HG02973 (cell line): Measurements from ENCODE around the gene LGALS9.
"Not testable (repeated sequence)": the region's sequence is repeated elsewhere in the genome, so short reads cannot be mapped to it uniquely, and the experiment has no call there.

Experiments
- ATAC-seq: cut with Tn5 transposase; IDR thresholded peaks from one replicate; pipeline ENCODE4 v1.9.1; 2021; ENCODE audit warnings: moderate library complexity; ENCODE audit not compliant: unreplicated experiment

Gene LGALS9

GRCh38 chr17:27627514-27627913 lies 3.5 kb upstream of the LGALS9 start:
- no peak for ATAC-seq

DNA sequence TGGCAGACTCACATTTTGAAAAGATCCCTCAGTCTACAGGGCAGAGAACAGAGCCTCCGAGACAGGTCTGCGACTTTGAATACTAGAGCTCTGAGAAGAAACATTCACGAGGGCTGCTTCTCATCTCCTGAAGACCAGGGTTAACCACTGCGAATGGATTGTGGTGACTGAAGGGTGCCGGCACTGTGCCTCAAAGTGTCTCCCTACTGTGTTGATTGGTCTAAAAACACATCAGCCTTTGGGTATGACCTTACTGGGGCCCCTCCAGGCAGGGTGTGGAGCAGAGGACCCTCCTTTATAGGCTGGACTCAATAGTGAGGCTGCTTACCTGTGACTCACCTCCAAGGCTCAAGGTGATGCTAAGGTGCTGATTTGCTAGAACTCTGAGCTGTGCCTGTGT lies 2.6 kb upstream of the LGALS9 start:
- ATAC-seq, result no peak

- not testable (repeated sequence) for ATAC-seq
These were observed 1.7 kb upstream of the LGALS9 start for GRCh38 chr17:27629260-27629659.

GRCh38 chr17:27631411-27631760 lies 398 bp downstream of the LGALS9 start:
- ATAC-seq, result peak; percentile 33

DNA sequence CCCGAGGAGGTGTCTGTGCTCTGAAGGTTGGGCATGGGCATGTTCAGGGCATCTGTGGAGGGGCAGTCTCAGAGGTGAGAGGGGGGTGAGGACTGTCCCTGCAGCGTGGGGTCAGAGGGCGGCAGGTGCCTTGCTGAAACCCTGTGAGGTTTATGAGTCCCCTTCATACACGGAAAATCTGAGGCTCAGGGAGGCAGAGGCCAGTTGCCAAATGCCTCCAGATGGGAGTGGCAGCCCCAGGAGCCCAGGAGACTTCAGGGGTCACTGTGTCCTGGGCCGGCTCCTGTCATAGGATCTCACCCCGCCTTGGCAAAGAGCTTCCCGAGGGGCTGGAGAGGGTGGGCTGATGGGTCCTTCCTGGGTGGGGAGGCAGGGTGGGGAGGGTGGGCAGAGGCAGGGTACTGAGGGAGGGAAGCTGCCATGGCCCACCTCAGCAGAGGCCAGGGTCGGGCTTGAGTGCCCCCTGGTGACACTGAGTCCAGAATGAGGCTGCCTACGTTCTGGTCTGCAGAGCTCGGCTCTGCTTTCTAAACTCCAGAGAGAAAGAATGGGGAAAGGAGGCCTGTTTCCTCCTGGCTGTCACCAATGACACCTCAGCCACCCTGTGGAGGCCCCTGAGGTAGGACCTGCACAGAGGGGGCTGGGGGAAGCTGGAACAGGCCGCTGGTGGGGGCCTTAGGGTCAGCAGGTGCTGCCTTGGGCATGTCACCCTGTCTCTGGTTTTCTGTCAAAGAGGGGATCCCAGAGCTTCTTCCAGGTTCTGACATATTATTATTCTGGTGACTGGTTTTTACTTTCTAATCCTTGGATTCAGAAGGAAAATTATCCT lies 1.1 kb downstream of the LGALS9 start:
- no peak for ATAC-seq

- not testable (repeated sequence) for ATAC-seq
These were observed 1.8 kb downstream of the LGALS9 start for GRCh38 chr17:27632766-27633165.

DNA sequence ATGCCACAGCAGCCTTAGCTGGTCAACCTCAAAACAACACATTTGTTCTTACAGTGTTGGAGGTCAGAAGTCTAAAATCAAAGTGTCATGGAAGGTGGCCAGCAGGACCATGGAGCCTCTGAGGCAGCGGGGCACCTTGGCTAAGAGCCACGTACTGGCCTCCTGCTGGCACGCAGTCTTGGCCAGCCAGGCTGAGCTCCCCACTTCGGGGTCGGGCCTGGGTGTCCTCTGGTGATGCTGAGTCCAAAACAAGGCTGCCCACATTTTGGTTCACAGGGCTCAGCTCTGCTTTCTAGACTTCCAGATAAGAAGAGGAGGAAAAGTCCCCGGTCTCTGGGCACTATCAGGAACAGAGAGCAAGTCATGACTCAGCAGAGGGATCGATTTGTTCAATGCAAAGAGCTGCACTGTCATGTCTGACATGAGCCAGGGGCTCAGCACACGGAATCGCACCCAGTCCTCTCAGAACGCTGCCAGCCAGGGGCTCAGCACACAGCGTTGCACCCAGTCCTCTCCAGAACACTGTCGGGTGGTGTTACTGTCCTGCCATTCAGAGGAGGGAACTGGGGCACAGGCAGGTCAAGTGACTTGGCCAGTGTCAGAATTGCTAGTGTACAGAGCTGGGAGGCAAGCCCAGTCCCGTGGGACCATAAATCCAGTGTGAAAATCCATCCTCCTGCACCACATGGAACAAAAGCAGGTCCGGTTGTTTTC lies 2.5 kb downstream of the LGALS9 start:
- ATAC-seq, result no peak

DNA sequence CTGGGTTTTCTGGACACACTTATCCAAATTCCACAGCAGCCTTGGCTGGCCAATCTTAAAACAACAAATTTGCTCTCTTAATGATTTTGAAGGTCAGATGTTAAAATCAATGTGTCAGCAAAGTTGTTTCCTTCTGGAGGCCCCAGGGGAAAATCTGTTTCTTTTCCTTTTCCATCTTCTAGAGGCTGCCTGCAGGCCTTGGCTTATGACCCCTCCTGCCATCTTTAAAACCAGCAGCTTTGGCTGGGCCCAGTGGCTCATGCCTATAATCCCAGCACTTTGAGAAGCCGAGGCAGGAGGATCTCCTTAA lies 3.0 kb downstream of the LGALS9 start:
- ATAC-seq, result no peak

DNA sequence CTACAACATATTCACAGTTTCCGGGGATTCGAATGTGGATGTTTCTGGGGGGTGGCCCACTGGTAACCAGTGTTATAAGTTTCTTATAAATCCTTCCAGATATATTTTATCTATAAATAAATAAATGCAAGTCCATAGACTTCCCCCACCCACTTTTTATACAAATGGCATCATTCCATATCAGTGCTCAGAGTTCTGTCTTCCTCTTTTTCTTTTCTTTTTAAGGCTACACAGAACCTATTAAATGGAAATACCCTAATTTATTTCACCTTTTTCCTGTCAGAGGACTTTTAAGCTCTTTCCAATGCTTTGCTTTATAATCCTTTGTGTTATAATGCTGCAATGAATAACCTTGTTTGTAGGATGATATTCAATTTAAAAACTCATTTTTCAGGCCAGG lies 3.8 kb downstream of the LGALS9 start:
- no peak for ATAC-seq

DNA sequence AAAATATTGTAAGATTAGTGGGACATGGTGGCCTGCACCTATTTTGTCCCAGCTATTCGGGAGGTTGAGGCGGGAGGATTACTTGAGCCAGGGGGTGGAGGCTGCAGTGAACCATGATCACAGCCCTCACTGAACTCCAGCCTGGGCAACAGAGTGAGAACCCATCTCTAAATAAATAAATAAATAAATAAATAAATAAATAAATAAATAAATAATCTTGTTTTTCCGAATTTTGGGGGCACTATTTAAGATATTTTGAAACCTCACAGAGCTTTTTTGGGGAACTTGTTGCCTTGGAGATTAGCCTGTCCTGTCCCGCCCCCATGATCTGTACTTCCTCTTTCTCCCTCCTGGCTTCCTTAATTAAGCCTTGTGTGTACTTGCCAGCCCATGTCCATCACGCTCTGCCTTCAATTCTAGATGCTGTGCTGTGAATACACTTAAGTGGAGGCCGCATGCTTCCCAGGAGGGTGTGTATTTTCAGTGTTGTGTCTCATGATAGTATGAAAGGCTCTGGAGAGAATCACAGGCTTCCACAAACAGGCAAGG lies 4.4 kb downstream of the LGALS9 start:
- ATAC-seq, result no peak

GRCh38 chr17:27636005-27636520 lies 5.1 kb downstream of the LGALS9 start:
- ATAC-seq, result not testable (repeated sequence)

DNA sequence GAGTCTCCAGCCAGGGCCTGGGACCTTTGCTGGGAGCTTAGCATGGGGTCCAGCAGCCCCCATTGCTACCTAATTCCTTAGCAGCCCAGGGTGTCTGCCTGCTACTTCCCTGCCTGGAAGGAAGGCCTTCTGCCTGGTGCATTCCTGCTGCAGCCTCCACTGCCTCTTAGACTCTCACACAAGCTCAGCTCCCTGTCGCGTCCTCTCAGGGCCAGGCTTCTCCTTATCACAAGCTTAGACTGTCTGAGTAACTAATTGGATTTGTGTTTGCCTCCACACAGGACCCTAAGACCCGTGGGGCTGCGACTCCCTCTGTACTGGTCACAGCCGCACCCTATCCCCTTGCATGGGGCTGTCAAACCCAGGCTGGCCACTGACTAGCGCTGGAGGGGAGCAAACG lies 6.8 kb downstream of the LGALS9 start:
- ATAC-seq, result not testable (repeated sequence)

GRCh38 chr17:27638415-27638914 lies 7.5 kb downstream of the LGALS9 start:
- ATAC-seq, result not testable (repeated sequence)

GRCh38 chr17:27640790-27641189 lies 9.8 kb downstream of the LGALS9 start:
- no peak for ATAC-seq

DNA sequence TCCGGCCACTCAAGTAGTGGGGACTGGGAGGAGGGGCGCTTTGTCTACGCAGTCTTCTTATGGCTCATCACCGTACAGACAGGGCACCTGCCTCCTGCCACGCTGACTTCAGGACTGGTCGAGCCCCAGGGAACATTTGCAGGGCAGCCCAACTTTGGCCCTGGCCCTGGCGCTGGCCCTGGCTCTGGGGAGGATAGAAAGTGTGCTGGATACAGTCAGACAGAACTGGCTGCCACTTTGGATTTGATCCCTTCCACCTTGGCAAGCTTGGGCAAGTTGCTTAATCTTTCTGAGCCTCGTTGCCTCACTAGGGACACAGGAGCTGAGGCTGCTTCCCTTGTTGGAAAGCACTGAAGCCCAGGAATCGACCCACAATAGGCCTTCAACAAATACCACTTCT lies 13.6 kb downstream of the LGALS9 start:
- ATAC-seq, result no peak

GRCh38 chr17:27645621-27646020 lies 14.6 kb downstream of the LGALS9 start:
- ATAC-seq, result not testable (repeated sequence)

- ATAC-seq, result no peak
These were observed 15.2 kb downstream of the LGALS9 start for GRCh38 chr17:27646232-27646631.

GRCh38 chr17:27647765-27648164 lies 16.8 kb downstream of the LGALS9 start:
- ATAC-seq, result no peak

GRCh38 chr17:27649111-27649571 lies 18.2 kb downstream of the LGALS9 start:
- ATAC-seq, result not testable (repeated sequence)

DNA sequence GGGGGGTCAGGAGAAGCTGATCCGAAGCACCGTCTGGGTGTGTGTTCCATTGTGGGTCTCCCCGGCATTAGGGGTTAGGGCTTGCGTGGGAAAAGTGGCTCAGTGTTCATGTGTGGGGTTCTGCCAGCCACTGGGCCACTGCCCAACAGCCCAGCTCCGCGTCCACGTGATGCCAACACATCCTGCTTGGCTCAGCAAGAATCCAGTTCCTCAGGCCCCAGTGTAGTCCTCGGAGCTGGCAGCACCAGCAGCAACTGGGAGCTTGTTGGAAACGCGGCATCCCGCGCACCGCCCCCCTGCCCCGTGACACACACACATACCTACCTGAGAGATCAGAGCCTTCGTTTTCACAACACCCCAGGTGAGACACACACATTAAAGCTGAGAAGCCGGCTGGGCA lies 18.9 kb downstream of the LGALS9 start:
- no peak for ATAC-seq

DNA sequence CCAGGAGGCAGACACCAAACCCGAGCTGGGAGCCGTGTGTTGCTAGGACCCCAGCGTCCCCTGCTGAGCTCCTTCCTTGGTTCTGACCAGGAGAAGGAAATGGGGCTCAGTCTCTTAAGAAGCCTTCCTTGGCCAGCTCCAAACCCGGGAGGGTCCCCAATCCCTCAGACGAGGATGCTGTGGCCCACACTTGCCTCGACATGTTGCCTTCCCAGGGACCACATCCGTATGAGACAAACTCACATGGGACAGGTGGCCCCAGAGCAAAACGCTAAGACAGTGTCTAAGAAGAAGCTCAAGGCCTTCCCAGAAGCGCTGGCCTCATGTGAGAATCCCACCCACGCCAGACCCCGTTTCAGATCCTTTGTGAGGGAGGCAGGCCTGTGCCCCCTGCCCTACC lies 19.8 kb downstream of the LGALS9 start:
- no peak for ATAC-seq
